ENCODE results near the gene TNFSF12.
A peak's percentile ranks its signal among the peaks of the same experiment; 100 is the strongest.

TNFSF12 gene

DNA sequence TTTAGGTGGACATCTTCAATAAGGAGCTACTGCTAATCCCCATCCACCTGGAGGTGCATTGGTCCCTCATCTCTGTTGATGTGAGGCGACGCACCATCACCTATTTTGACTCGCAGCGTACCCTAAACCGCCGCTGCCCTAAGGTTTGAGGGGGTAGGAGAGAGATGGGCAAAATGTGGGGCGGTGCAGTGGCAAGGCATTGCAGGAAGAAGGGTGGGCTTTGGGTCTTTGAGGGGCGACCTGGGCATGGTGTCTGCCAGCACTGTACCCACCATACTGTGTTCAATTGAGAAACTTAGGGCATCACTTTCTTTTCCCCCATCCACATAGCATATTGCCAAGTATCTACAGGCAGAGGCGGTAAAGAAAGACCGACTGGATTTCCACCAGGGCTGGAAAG is 21.5 kb downstream of the TNFSF12 start:
- no peak for DNase-seq (ENCODE audit: low read depth in 2 of 2)

DNA sequence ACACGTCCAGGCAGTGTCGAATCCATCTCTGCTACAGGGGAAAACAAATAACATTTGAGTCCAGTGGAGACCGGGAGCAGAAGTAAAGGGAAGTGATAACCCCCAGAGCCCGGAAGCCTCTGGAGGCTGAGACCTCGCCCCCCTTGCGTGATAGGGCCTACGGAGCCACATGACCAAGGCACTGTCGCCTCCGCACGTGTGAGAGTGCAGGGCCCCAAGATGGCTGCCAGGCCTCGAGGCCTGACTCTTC is 23.4 kb downstream of the TNFSF12 start:
- DNase-seq (ENCODE audit: low read depth in 2 of 2): no peak

DNA sequence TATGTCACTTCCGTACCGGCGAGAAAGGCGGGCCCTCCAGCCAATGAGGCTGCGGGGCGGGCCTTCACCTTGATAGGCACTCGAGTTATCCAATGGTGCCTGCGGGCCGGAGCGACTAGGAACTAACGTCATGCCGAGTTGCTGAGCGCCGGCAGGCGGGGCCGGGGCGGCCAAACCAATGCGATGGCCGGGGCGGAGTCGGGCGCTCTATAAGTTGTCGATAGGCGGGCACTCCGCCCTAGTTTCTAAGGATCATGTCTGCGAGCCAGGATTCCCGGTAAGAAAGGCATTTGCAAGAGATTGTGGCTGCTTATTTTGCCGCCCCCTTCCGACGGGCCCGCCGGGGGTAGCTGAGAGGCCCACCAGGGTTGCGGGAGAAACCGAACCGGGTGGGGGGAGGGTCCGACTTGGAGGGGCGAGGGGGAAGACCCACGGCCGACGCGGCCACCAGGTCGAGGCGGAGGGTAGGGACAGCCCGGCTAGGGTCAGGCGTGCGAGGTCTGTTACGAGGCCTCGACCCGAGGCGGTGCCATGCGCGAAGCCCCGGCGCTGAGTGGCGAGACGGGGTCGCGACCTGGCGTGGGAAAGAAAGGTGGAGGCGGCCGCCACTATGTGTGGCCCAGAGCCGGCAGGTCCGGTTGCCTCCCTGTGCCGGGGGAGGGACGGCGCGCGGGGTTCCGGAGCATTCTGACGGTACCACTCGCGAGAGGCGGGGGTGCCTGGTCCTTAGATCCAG is 23.9 kb downstream of the TNFSF12 start:
- DNase-seq (ENCODE audit: low read depth in 2 of 2): peak; percentile 99 to 100

DNA sequence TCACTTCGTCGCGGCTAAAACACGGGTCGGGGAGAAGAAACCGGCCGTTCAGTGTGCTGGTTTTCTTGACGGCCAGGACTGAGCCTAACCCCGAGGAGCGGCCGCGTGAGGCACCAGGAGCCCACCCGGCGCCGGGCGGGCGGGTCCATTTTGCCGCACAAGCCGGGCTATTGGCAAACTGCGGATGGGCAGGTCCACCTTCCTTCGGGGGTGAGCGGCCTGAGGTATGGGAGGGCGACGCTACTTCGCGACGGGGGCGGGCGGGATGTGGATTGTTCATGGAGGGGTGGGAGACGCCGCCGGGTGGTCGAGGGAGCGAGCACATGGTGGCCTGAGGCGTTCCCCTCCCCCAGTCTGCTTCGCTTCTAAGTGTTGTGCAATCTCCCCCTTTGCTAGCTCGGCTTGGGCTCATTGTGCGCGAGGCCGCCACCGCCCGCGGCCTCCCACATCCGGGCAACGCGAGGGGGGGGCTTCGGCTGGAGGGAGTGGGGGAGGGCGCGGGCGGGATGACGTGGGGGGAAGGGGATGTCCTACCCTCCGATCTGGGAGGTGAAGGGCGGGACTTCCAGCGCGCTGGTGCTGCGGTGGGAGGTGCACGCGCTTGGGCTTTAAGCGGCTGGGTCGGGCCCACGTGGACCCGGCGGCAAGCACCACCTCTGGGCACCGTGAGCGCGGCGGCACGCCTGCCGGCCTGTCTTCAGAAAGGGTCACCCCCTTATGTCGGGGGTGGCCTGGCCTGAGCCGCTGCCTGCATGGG is 24.6 kb downstream of the TNFSF12 start:
- peak; percentile 79 to 84 for DNase-seq (ENCODE audit: low read depth in 2 of 2)

DNA sequence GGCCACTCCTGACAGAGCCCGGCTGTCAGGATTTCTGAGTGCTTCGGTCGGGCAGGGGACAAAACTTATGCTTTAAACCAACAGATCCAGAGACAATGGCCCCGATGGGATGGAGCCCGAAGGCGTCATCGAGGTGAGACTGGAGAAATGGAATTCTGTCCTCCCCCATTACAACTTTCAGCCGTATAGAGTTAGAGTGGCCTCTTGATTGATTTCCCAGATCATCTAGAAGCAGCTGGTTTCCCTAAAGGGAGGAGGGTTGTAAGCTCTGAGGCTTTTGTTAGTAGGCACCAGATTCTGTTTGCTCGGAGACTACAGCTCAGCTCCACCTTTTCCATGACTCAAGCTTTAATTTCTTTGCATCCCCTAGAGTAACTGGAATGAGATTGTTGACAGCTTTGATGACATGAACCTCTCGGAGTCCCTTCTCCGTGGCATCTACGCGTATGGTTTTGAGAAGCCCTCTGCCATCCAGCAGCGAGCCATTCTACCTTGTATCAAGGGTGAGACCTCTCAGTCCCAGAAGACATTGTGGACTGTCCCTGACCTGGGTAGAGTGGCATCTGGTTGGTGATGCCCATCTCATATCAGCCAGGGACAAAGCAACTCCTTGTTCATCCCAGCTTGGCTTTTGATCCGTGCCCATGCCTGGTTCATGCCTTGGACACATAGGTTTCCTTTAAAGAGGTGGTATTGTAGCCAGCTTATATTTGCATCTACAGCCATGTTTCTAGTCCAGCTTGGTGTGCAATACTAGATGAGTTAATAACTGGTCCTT is 25.5 kb downstream of the TNFSF12 start:
- DNase-seq (ENCODE audit: low read depth in 2 of 2): no peak

DNA sequence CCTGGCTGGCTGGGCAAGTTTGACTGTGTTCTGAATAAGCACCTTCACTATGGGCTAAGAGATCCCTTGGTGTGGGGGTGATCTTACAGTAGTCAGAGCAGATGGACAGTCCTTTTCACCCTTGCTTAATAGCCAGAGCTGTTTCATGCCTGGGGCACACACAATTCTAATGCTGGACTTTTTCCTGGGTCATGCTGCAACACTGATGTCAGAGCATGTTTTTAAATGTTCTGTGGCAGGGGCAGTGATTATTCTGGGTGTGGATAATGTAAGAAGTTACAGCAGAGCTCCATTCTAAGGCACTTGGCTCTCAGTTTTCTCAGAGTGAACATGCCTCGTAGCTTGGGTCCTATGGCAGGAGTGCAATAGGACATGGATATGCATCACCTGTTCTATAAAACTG is 26.6 kb downstream of the TNFSF12 start:
- no peak for DNase-seq (ENCODE audit: low read depth in 2 of 2)

DNA sequence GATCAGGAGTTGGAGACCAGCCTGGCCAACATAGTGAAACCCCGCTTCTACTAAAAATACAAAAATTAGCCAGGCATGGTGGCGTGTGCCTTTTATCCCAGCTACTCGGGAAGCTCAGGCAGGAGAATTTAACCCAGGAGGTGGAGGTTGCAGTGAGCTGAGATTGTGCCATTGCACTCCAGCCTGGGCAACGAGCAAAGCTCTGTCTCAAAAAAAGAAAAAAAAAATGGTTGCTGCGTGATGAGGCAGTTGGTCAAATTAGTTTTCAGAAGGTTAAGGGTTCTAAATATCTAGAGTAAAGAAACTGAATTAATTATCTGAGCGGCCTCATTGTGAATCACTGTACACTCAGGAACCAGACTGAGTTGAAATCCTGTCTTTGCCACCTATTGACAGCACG is 27.1 kb downstream of the TNFSF12 start:
- no peak for DNase-seq (ENCODE audit: low read depth in 2 of 2)

DNA sequence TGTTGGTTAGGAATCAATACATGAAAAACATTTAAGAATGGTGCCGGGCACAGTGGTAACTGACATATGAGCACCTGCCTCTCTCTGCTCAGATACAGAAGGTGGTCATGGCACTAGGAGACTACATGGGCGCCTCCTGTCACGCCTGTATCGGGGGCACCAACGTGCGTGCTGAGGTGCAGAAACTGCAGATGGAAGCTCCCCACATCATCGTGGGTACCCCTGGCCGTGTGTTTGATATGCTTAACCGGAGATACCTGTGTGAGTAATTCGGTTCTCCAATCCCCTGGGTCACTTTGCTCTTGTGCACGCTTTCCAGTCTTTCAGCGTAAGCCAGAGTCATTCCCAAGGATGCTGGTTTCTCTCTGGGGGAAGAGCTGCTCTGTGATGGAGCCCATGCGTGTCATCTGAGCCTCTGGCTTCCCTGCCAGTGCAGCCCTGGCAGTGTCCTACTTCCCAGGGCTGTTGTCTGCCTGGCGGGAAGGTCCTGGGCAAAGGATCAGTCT is 27.6 kb downstream of the TNFSF12 start:
- no peak for DNase-seq (ENCODE audit: low read depth in 2 of 2)

DNA sequence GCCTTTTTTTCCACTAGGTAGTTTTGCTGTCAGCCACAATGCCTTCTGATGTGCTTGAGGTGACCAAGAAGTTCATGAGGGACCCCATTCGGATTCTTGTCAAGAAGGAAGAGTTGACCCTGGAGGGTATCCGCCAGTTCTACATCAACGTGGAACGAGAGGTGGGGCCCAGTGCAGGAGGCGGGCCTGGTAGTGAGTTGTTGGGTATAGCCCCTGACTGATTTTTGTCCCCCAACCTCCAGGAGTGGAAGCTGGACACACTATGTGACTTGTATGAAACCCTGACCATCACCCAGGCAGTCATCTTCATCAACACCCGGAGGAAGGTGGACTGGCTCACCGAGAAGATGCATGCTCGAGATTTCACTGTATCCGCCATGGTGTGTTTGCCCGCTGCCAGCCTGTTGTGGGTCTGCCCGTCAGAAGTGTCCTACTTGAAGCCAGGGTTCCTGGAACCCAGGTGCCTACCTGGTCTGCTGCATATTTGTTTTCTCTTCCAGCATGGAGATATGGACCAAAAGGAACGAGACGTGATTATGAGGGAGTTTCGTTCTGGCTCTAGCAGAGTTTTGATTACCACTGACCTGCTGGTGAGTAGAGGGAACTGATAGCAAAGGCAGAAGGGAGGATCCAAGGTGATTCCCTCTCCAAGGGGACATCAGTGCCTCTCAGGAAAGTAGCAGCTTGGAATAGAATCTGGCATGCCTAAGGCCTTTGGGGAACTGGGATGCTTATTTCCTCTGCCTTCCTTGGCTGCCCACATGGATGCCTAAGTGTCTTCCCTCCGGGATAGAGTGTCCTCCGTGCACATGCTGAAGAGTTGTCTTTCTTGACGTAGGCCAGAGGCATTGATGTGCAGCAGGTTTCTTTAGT is 28.7 kb downstream of the TNFSF12 start:
- no peak for DNase-seq (ENCODE audit: low read depth in 2 of 2)

DNA sequence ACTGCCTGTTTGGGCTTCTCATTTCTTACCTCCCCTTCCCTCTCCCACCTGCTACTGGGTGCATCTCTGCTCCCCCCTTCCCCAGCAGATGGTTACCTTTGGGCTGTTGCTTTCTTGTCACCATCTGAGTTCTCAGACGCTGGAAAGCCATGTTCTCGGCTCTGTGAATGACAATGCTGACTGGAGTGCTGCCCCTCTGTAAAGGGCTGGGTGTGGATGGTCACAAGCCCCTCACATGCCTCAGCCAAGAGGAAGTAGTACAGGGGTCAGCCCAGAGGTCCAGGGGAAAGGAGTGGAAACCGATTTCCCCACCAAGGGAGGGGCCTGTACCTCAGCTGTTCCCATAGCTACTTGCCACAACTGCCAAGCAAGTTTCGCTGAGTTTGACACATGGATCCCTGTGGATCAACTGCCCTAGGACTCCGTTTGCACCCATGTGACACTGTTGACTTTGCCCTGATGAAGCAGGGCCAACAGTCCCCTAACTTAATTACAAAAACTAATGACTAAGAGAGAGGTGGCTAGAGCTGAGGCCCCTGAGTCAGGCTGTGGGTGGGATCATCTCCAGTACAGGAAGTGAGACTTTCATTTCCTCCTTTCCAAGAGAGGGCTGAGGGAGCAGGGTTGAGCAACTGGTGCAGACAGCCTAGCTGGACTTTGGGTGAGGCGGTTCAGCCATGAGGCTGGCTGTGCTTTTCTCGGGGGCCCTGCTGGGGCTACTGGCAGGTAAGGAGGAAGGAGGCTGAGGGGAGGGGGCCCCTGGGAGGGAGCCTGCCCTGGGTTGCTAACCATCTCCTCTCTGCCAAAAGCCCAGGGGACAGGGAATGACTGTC is 30.4 kb downstream of the TNFSF12 start, which contains the start of gene CD68:
Gene CD68 (plus strand): TSS at position 638 of the 833 bp plus-strand sequence. CDS start 40 bp downstream, at position 678.
- DNase-seq (ENCODE audit: low read depth in 2 of 2): peak; percentile 67 to 68

DNA sequence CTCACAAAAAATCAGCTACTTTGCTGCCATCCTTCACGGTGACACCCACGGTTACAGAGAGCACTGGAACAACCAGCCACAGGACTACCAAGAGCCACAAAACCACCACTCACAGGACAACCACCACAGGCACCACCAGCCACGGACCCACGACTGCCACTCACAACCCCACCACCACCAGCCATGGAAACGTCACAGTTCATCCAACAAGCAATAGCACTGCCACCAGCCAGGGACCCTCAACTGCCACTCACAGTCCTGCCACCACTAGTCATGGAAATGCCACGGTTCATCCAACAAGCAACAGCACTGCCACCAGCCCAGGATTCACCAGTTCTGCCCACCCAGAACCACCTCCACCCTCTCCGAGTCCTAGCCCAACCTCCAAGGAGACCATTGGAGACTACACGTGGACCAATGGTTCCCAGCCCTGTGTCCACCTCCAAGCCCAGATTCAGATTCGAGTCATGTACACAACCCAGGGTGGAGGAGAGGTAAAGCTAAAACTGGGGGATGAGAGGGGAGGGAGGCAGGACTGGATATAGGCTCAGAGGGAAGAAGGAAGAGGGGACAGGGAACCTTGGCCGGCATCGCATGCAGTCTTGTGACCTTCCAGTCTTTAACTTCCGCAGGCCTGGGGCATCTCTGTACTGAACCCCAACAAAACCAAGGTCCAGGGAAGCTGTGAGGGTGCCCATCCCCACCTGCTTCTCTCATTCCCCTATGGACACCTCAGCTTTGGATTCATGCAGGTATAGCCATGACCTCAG is 31.2 kb downstream of the TNFSF12 start:
- DNase-seq (ENCODE audit: low read depth in 2 of 2): peak in 1 of 2 experiments; percentile 54

DNA sequence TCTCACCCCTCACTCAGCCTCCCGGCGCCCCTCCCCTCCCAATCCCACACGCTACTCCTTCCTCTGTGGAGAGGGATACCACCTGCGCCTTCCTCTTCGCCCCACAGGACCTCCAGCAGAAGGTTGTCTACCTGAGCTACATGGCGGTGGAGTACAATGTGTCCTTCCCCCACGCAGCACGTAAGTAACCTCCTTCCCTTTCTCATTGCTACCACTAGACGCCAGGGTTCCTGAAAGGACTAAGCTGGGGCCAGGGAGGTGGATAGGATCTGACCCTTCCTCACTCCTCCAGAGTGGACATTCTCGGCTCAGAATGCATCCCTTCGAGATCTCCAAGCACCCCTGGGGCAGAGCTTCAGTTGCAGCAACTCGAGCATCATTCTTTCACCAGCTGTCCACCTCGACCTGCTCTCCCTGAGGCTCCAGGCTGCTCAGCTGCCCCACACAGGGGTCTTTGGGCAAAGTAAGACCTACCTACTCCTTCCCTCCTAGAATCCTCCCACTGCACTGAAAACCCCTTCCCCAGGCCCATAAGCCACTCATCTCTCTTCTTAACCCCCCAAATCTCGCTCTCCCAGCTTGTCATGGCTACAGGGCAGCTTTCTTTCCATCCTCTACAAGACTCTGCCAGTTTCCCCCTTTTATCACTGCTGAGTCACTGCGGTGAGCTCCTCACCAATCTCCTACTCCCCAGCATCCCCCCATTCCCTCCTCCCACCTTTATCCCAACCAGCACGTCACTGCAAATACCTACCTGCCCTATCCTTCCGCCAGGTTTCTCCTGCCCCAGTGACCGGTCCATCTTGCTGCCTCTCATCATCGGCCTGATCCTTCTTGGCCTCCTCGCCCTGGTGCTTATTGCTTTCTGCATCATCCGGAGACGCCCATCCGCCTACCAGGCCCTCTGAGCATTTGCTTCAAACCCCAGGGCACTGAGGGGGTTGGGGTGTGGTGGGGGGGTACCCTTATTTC is 32.0 kb downstream of the TNFSF12 start:
- DNase-seq (ENCODE audit: low read depth in 2 of 2): no peak

DNA sequence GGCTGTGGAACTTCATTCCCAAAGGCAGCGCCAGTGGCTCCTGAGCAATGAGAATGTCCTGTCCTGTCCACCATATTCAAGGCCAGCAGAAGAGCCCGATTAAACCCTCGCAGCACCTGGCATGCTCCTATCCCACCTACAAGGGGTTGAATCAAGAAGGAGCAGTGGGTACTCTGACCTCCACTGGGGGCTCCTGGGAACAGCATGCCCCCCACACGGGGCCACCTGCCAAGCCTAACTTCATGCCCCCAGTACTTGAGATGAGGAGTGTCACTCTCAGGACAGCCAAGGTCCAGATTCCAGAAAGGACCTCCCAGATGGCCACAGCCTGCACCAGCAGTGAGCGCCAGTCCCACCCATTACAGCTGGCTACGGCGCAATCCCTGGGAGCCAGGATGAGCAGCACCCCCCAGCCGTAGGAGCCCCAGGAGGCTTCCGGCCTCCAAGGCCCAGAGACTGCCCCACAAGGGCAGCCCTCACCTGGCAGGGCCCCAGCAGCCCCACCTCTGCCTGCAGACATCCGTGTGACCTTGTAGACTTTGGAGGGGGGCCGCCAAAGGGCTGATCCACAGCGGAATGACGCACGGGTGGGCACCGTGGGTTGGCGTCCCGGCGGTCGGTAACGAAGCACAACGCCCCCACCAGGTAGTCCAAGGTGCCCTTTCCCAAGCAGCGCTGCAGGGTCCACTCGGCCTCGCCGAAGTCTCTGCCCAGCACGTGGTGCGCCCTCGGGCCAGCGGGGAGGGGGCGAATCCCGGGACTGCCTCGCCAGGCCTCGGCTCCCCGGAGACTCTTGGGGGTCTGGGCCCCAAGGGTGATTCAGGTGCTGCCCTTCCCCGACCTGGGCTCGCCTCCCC is 33.8 kb downstream of the TNFSF12 start:
- no peak for DNase-seq (ENCODE audit: low read depth in 2 of 2)

DNA sequence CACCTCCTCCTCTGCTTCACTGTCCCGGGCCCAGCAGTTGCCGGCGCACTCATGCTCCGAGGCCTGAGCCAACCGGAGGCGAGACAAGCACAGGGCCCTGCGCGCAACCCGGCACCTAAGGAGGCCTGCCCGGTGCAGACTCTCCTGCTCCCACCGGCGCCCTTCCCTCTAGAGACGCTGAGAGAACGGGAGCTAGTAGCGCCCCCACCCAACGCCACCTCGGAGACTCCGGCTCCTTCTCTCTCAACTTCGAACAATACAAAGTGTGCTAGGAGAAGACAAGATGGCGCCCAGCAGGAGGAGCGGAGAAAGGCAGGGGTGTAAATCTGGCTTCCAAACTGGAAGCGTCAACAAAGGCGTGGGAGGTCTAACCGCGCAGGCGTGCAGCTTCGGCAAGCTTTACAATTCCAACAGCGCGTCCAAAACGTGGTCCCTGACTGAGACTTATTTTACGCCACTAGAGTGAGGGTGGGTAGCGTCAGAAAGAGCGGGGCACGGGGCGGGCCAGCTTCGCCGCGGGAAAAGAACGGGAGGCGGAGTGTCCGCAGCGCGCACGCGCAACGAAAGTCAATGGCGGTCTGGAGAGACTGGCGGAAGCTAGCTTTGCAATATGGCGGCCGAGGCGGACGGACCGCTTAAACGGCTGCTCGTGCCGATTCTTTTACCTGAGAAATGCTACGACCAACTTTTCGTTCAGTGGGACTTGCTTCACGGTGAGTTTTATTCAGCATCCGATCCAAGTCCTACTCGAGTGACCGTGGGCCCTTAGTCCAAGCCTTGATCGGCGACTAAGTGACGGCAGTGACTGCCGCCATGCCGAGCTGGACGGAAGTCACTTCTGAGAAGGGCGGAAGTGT is 34.6 kb downstream of the TNFSF12 start, which contains the start of gene MPDU1:
Gene MPDU1 (plus strand): TSS at position 600 of the 857 bp plus-strand sequence. CDS start 11 bp downstream, at position 611.
- peak; percentile 91 for DNase-seq (ENCODE audit: low read depth in 2 of 2)

DNA sequence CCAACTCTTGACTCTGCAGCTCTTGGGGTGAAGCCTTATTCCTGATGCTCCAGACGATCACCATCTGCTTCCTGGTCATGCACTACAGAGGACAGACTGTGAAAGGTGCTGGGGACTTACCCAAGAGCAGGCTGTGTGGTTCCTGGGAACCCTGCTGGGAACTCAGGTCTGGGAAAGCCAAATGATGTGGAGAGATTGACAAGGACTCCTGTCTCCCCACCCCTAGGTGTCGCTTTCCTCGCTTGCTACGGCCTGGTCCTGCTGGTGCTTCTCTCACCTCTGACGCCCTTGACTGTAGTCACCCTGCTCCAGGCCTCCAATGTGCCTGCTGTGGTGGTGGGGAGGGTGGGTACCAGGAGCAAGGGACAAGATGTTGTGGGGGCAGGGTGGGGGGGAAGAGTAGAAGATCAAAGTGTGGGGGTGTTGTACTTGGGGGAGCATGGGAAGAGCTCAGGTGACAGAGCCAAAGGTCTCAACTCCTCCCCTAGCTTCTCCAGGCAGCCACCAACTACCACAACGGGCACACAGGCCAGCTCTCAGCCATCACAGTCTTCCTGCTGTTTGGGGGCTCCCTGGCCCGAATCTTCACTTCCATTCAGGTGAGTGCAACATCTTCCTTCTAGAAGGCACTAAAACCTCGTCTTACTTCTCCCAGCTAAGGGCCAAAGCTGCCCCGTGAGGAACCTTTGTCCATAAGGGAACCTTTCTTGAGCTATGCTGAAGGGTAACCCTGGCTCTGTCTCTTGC is 38.0 kb downstream of the TNFSF12 start:
- DNase-seq (ENCODE audit: low read depth in 2 of 2): no peak
